PC-3 (cell line): Measurements from ENCODE around the gene MATCAP1.

Source experiments
- CTCF ChIP-seq: fragments of 300-600 bp; sonication (generic); conservative IDR thresholded peaks from 2 replicates; pipeline ENCODE4 v1.5.1; 2017; ENCODE audit warnings: antibody characterized with exemption, low read depth, mild to moderate bottlenecking, low read length
- EZH2 ChIP-seq: fragments of 300-600 bp; sonication (generic); IDR thresholded peaks from one replicate; pipeline ENCODE4 v1.6.1; 2017; ENCODE audit warnings: antibody characterized with exemption, mild to moderate bottlenecking, low read length; ENCODE audit not compliant: unreplicated experiment
- EZH2phosphoT487 ChIP-seq: fragments of 300-600 bp; sonication (generic); IDR thresholded peaks from 2 replicates; pipeline ENCODE4 v1.6.1; 2018; ENCODE audit warnings: mild to moderate bottlenecking, antibody characterized with exemption, low read length, borderline replicate concordance

GRCh38 chr16:67174706-67175231 lies 9.0 kb downstream of the MATCAP1 start:
- TF ChIP-seq EZH2phosphoT487, result no peak
- TF ChIP-seq CTCF, result no peak
- no peak for TF ChIP-seq EZH2
